ENCODE data around the gene SSH2.

GRCh38 chr17:29628644-29629043, 301.4 kb downstream of the SSH2 start:
- TF ChIP-seq ZNF768 (tag by site-specific recombination; IDR thresholded peaks at IDR 0.05) = no peak
- TF ChIP-seq PRDM1 (tag by site-specific recombination; IDR thresholded peaks at IDR 0.05) = no peak
- TF ChIP-seq ZNF133 (tag by site-specific recombination; IDR thresholded peaks at IDR 0.05) = no peak

All from HEK293 (cell line).